ENCODE results near the gene PAPSS1. TPM values are rescaled to one million over a fixed set of nuclear protein-coding genes. Genes with fewer than 3 reads are reported as not detected.

Gene PAPSS1
- total RNA-seq, 1 donor from 2014 or later, result 450 TPM

GRCh38 chr4:107693132-107693531 lies 26.9 kb downstream of the PAPSS1 start:
- Mint-ChIP-seq H3K27me3 (ENCODE audit: unreplicated experiment) (peaks cover 5% of the 10 kb centered on the region), H3K4me3 (ENCODE audit: unreplicated experiment) (peak overlapping the region; percentile 22), H3K27ac (ENCODE audit: unreplicated experiment) (no peak overlapping the region), H3K36me3 (ENCODE audit: low read depth, unreplicated experiment) (peaks cover 41% of the 10 kb centered on the region), H3K9me3 (ENCODE audit: unreplicated experiment) (peaks cover 4% of the 10 kb centered on the region), H3K4me1 (ENCODE audit: unreplicated experiment) (peaks cover 43% of the 10 kb centered on the region)
- DNase-seq (ENCODE audit: low spot score), result no peak
- no peak for TF ChIP-seq CTCF (IDR thresholded peaks at IDR 0.05; ENCODE audit: unreplicated experiment)

- Mint-ChIP-seq H3K27me3 (ENCODE audit: unreplicated experiment) (peaks cover 5% of the 10 kb centered on the region), H3K36me3 (ENCODE audit: low read depth, unreplicated experiment) (peaks cover 35% of the 10 kb centered on the region), H3K4me3 (ENCODE audit: unreplicated experiment) (peak overlapping the region; percentile 39), H3K27ac (ENCODE audit: unreplicated experiment) (no peak overlapping the region), H3K4me1 (ENCODE audit: unreplicated experiment) (peaks cover 40% of the 10 kb centered on the region), H3K9me3 (ENCODE audit: unreplicated experiment) (peaks cover 4% of the 10 kb centered on the region)
- no peak for DNase-seq (ENCODE audit: low spot score)
- no peak for TF ChIP-seq CTCF (IDR thresholded peaks at IDR 0.05; ENCODE audit: unreplicated experiment)
Observed at GRCh38 chr4:107692202-107692601, 27.8 kb downstream of the PAPSS1 start.

- Mint-ChIP-seq H3K27ac (ENCODE audit: unreplicated experiment) (no peak overlapping the region), H3K4me3 (ENCODE audit: unreplicated experiment) (no peak overlapping the region), H3K36me3 (ENCODE audit: low read depth, unreplicated experiment) (peaks cover 36% of the 10 kb centered on the region), H3K27me3 (ENCODE audit: unreplicated experiment) (peaks cover 4% of the 10 kb centered on the region), H3K9me3 (ENCODE audit: unreplicated experiment) (peaks cover 3% of the 10 kb centered on the region), H3K4me1 (ENCODE audit: unreplicated experiment) (peaks cover 39% of the 10 kb centered on the region)
- no peak for TF ChIP-seq CTCF (IDR thresholded peaks at IDR 0.05; ENCODE audit: unreplicated experiment)
- DNase-seq (ENCODE audit: low spot score), result no peak
Observed at GRCh38 chr4:107691378-107691777, 28.7 kb downstream of the PAPSS1 start.

- Mint-ChIP-seq H3K27me3 (ENCODE audit: unreplicated experiment) (peaks cover 2% of the 10 kb centered on the region), H3K9me3 (ENCODE audit: unreplicated experiment) (no peaks in the 10 kb centered on the region), H3K27ac (ENCODE audit: unreplicated experiment) (no peak overlapping the region), H3K4me3 (ENCODE audit: unreplicated experiment) (no peak overlapping the region), H3K4me1 (ENCODE audit: unreplicated experiment) (peaks cover 38% of the 10 kb centered on the region), H3K36me3 (ENCODE audit: low read depth, unreplicated experiment) (peaks cover 33% of the 10 kb centered on the region)
- no peak for DNase-seq (ENCODE audit: low spot score)
- TF ChIP-seq CTCF (IDR thresholded peaks at IDR 0.05; ENCODE audit: unreplicated experiment), result no peak
Observed at GRCh38 chr4:107689912-107690587, 30.0 kb downstream of the PAPSS1 start.

GRCh38 chr4:107688421-107688820 lies 31.6 kb downstream of the PAPSS1 start:
- Mint-ChIP-seq H3K4me3 (ENCODE audit: unreplicated experiment) (no peak overlapping the region), H3K36me3 (ENCODE audit: low read depth, unreplicated experiment) (peaks cover 31% of the 10 kb centered on the region), H3K9me3 (ENCODE audit: unreplicated experiment) (no peaks in the 10 kb centered on the region), H3K4me1 (ENCODE audit: unreplicated experiment) (peaks cover 32% of the 10 kb centered on the region), H3K27ac (ENCODE audit: unreplicated experiment) (no peak overlapping the region), H3K27me3 (ENCODE audit: unreplicated experiment) (no peaks in the 10 kb centered on the region)
- TF ChIP-seq CTCF (IDR thresholded peaks at IDR 0.05; ENCODE audit: unreplicated experiment), result no peak
- no peak for DNase-seq (ENCODE audit: low spot score)

Measured in endothelial cell (in vitro differentiated cells).